Measurements from ENCODE around the gene PREX1. TPM values are rescaled to one million over a fixed set of nuclear protein-coding genes. Genes with fewer than 3 reads are reported as not detected.

PREX1 gene
- total and polyA plus RNA-seq, 2 of the 4 experiments (the other 2 are of a cell fraction): 0.67 to 0.72 TPM

DNA sequence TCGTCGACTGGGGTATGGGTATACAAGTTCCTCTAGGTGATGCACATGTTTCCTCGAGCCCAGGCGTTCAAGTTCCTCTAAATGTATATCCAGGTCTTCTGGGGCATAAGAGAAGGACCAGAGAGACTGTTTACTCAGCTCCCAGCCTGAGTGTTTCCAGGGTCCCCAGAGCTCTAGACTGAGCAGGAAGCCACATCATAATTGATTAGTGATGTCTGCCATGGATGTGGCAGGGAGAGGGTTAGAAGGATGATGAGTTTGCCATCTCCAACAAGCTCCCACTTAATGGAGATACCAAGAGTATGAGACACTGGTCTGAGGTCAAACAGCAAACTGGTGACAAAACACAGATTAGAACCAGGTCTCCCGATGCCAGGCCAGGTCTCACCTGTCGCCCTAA is 74.8 kb downstream of the PREX1 start:
- Histone ChIP-seq H4K5ac (ENCODE audit: low read depth, low read length) (no peak overlapping the region), H3K9ac (ENCODE audit: low read depth, low read length) (no peak overlapping the region), H4K20me1 (ENCODE audit: insufficient read depth, low read length) (no peaks in the 10 kb centered on the region), H3K9me3 (ENCODE audit: control insufficient read depth, insufficient read depth, low read length) (no peaks in the 10 kb centered on the region), H3K56ac (ENCODE audit: extremely low read depth, insufficient read depth, low read length) (no peak overlapping the region), H3K27ac (ENCODE audit: insufficient read depth, low read length) (no peak overlapping the region), H2BK5ac (ENCODE audit: low read depth, low read length, poor library complexity, severe bottlenecking) (no peak overlapping the region), H2BK20ac (ENCODE audit: low read depth, low read length) (no peak overlapping the region), H3K4me2 (ENCODE audit: low read depth, low read length) (no peak overlapping the region), H3K36me3 (ENCODE audit: control insufficient read depth, insufficient read depth, low read length) (no peaks in the 10 kb centered on the region), H2AFZ (replicated peaks; ENCODE audit: low read length, poor library complexity) (no peak overlapping the region), H4K91ac (ENCODE audit: insufficient read depth, low read depth, low read length) (no peak overlapping the region), H2BK120ac (ENCODE audit: low read depth, low read length) (no peak overlapping the region), H3K14ac (replicated peaks; ENCODE audit: low read depth, low read length) (no peak overlapping the region), H3K27me3 (ENCODE audit: control insufficient read depth, insufficient read depth, low read length) (peaks cover 6% of the 10 kb centered on the region; the same call in 1 of the 2 replicates), H3K18ac (ENCODE audit: low read depth, low read length) (no peak overlapping the region), H3K79me1 (ENCODE audit: low read depth in 1 of 2, low read length in 2 of 2) (no peaks in the 10 kb centered on the region), H2BK15ac (ENCODE audit: low read depth, low read length) (no peak overlapping the region), H2AK9ac (replicated peaks; ENCODE audit: low read depth, low read length, poor library complexity) (no peak overlapping the region), H3K9me1 (ENCODE audit: insufficient read depth, low read length) (no peaks in the 10 kb centered on the region), H3K4me1 (ENCODE audit: control insufficient read depth, insufficient read depth, low read length) (no peaks in the 10 kb centered on the region), H2AK5ac (ENCODE audit: low read depth, low read length) (no peak overlapping the region), H4K8ac (ENCODE audit: low read depth in 2 of 2, low read length in 2 of 2) (no peak overlapping the region), H3K4me3 (ENCODE audit: insufficient read depth, low read depth, low read length) (no peak overlapping the region), H3K23ac (ENCODE audit: low read depth, low read length) (no peak overlapping the region), H3K4ac (ENCODE audit: low read depth, low read length) (no peak overlapping the region)
- no peak for ATAC-seq (ENCODE audit: low read depth)
- no CpG with 5 or more reads among the region's 6 CpGs for WGBS, 2 experiments (ENCODE audit: extremely low coverage in 2 of 2, insufficient read length in 1 of 2)
- dilution Hi-C loops (cut with HindIII; ENCODE audit: low sequenced_read_pairs, unreplicated experiment) (no loop called here), in situ Hi-C loops (cut with MboI; ENCODE audit: low sequenced_read_pairs) (no loop called here), intact Hi-C loops (cut with micrococcal nuclease) (no loop called here)
- ChIA-PET POLR2A (ENCODE audit: unreplicated experiment) (no interaction called here), CTCF (no interaction called here)
- TF ChIP-seq RFX5 (IDR thresholded peaks at IDR 0.05; ENCODE audit: low read depth, low read length) (no peak), MAZ (IDR thresholded peaks at IDR 0.05; ENCODE audit: borderline replicate concordance, low read depth, low read length) (no peak), MAFK (IDR thresholded peaks at IDR 0.05; ENCODE audit: low read depth, low read length) (no peak), CHD1 (IDR thresholded peaks at IDR 0.05; ENCODE audit: low read depth, low read length) (no peak), SMC3 (IDR thresholded peaks at IDR 0.05; ENCODE audit: low read depth, low read length) (no peak), FOS (IDR thresholded peaks at IDR 0.05; ENCODE audit: low read depth, low read length) (no peak), RCOR1 (IDR thresholded peaks at IDR 0.05; ENCODE audit: insufficient replicate concordance, low read length) (no peak), CEBPB (IDR thresholded peaks at IDR 0.05; ENCODE audit: low read depth, low read length) (no peak), NFE2L2 (IDR thresholded peaks at IDR 0.05; ENCODE audit: low read depth, low read length) (no peak), MXI1 (IDR thresholded peaks at IDR 0.05; ENCODE audit: borderline replicate concordance, low read depth, low read length) (no peak), BHLHE40 (IDR thresholded peaks at IDR 0.05; ENCODE audit: low read depth, low read length) (no peak), RAD21 (IDR thresholded peaks at IDR 0.05; ENCODE audit: low read length) (no peak), POLR2A (IDR thresholded peaks at IDR 0.05; ENCODE audit: low read depth, low read length) (no peak)
- TF ChIP-seq, protein P1, sequence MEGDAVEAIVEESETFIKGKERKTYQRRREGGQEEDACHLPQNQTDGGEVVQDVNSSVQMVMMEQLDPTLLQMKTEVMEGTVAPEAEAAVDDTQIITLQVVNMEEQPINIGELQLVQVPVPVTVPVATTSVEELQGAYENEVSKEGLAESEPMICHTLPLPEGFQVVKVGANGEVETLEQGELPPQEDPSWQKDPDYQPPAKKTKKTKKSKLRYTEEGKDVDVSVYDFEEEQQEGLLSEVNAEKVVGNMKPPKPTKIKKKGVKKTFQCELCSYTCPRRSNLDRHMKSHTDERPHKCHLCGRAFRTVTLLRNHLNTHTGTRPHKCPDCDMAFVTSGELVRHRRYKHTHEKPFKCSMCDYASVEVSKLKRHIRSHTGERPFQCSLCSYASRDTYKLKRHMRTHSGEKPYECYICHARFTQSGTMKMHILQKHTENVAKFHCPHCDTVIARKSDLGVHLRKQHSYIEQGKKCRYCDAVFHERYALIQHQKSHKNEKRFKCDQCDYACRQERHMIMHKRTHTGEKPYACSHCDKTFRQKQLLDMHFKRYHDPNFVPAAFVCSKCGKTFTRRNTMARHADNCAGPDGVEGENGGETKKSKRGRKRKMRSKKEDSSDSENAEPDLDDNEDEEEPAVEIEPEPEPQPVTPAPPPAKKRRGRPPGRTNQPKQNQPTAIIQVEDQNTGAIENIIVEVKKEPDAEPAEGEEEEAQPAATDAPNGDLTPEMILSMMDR (conservative IDR thresholded peaks at IDR 0.05; ENCODE audit: low read depth, low read length): no peak
- TF ChIP-seq, protein P2, sequence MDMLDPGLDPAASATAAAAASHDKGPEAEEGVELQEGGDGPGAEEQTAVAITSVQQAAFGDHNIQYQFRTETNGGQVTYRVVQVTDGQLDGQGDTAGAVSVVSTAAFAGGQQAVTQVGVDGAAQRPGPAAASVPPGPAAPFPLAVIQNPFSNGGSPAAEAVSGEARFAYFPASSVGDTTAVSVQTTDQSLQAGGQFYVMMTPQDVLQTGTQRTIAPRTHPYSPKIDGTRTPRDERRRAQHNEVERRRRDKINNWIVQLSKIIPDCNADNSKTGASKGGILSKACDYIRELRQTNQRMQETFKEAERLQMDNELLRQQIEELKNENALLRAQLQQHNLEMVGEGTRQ (IDR thresholded peaks at IDR 0.05; ENCODE audit: low read depth, low read length): no peak
- TF ChIP-seq, protein P3, sequence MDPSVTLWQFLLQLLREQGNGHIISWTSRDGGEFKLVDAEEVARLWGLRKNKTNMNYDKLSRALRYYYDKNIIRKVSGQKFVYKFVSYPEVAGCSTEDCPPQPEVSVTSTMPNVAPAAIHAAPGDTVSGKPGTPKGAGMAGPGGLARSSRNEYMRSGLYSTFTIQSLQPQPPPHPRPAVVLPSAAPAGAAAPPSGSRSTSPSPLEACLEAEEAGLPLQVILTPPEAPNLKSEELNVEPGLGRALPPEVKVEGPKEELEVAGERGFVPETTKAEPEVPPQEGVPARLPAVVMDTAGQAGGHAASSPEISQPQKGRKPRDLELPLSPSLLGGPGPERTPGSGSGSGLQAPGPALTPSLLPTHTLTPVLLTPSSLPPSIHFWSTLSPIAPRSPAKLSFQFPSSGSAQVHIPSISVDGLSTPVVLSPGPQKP (IDR thresholded peaks at IDR 0.05; ENCODE audit: borderline replicate concordance, low read depth, low read length): no peak
- BruUV-seq (replicated peaks): no TSS peak
- DNase-seq: no peak
